PFSK-1 (cell line): ENCODE data around the gene TRAPPC12.

ENCODE experiments used
- FOXP2 ChIP-seq: optimal IDR thresholded peaks from 2 replicates; pipeline ENCODE3; 2011; ENCODE audit warnings: borderline replicate concordance, control low read depth, inconsistent platforms; ENCODE audit not compliant: insufficient read depth; ENCODE audit errors: extremely low read length, extremely low read depth
- POLR2AphosphoS5 ChIP-seq: IDR thresholded peaks from 2 replicates; pipeline ENCODE4 v1.6.1; 2012; ENCODE audit warnings: low read depth, mild to moderate bottlenecking, control low read depth, low read length, moderate library complexity
- REST ChIP-seq, 2 experiments: IDR thresholded peaks; 2 replicates each; pipeline versions ENCODE4 v1.6.1 to v1.8.0; 2011 to 2012; ENCODE audit warnings: low read depth in 2 of 2, low read length in 2 of 2, control low read depth in 1 of 2, inconsistent platforms in 1 of 2, mild to moderate bottlenecking in 1 of 2, moderate library complexity in 1 of 2; ENCODE audit not compliant: insufficient read depth in 1 of 2
- SIN3A ChIP-seq: IDR thresholded peaks from 2 replicates; pipeline ENCODE4 v1.6.1; 2012; ENCODE audit warnings: mild to moderate bottlenecking, low read length, moderate library complexity, borderline replicate concordance; ENCODE audit not compliant: insufficient read depth
- TAF1 ChIP-seq: IDR thresholded peaks from 2 replicates; pipeline ENCODE4 v1.6.1; 2012; ENCODE audit warnings: low read length, control low read depth, borderline replicate concordance; ENCODE audit not compliant: insufficient read depth

Gene TRAPPC12

GRCh38 chr2:3365219-3365618 lies 14.3 kb upstream of the TRAPPC12 start:
- TF ChIP-seq POLR2AphosphoS5 (no peak), FOXP2 (no peak), SIN3A (no peak), REST (IDR thresholded peaks at IDR 0.05; ENCODE audit: insufficient read depth in 1 of 2, low read depth in 2 of 2, low read length in 2 of 2) (no peak), TAF1 (no peak)

- no peak for TF ChIP-seq POLR2AphosphoS5
- no peak for TF ChIP-seq SIN3A
- TF ChIP-seq REST (IDR thresholded peaks at IDR 0.05; ENCODE audit: insufficient read depth in 1 of 2, low read depth in 2 of 2, low read length in 2 of 2) = no peak
- no peak for TF ChIP-seq TAF1
- TF ChIP-seq FOXP2 = no peak
Measured at GRCh38 chr2:3368261-3368722, 11.2 kb upstream of the TRAPPC12 start.

- TF ChIP-seq FOXP2 (no peak), REST (IDR thresholded peaks at IDR 0.05; ENCODE audit: insufficient read depth in 1 of 2, low read depth in 2 of 2, low read length in 2 of 2) (no peak), SIN3A (no peak), POLR2AphosphoS5 (no peak), TAF1 (no peak)
Measured at GRCh38 chr2:3376821-3377220, 2.7 kb upstream of the TRAPPC12 start.

GRCh38 chr2:3377279-3377611 lies 2.2 kb upstream of the TRAPPC12 start:
- TF ChIP-seq TAF1 (no peak; the same call in 1 of the 2 replicates), REST (IDR thresholded peaks at IDR 0.05; ENCODE audit: insufficient read depth in 1 of 2, low read depth in 2 of 2, low read length in 2 of 2) (no peak), POLR2AphosphoS5 (no peak), SIN3A (no peak), FOXP2 (no peak)

- peak; percentile 61; the same call in 1 of the 2 replicates for TF ChIP-seq TAF1
- peak; percentile 48 for TF ChIP-seq FOXP2
- TF ChIP-seq REST (IDR thresholded peaks at IDR 0.05; ENCODE audit: insufficient read depth in 1 of 2, low read depth in 2 of 2, low read length in 2 of 2) = peak in 1 of 2 experiments; percentile 14; a peak in 1 of 4 replicates
- TF ChIP-seq SIN3A = peak; percentile 76
- peak; percentile 81 for TF ChIP-seq POLR2AphosphoS5
Measured at GRCh38 chr2:3377612-3378432, 1.7 kb upstream of the TRAPPC12 start, which contains the start of gene EIPR1. Gene EIPR1, minus strand, starts transcription at chr2:3377818. Its CDS starts 129 bp downstream, at chr2:3377689.
